HG03571 (cell line): ENCODE measurements around the gene RPL7L1.
"Not testable (repeated sequence)": the region's sequence is repeated elsewhere in the genome, so short reads cannot be mapped to it uniquely, and the experiment has no call there.

ENCODE experiments used
- ATAC-seq: cut with Tn5 transposase; IDR thresholded peaks from one replicate; pipeline ENCODE4 v1.9.1; 2021; ENCODE audit not compliant: unreplicated experiment

The RPL7L1 gene

GRCh38 chr6:42890311-42891198, 11.1 kb downstream of the RPL7L1 start:
- ATAC-seq, result peak; percentile 94

GRCh38 chr6:42891199-42891722, 11.8 kb downstream of the RPL7L1 start:
- ATAC-seq, result no peak

GRCh38 chr6:42894041-42894828, 14.8 kb downstream of the RPL7L1 start:
- ATAC-seq, result not testable (repeated sequence)

GRCh38 chr6:42896178-42896719, 16.8 kb downstream of the RPL7L1 start:
- ATAC-seq, result no peak

GRCh38 chr6:42898891-42899361, 19.5 kb downstream of the RPL7L1 start:
- no peak for ATAC-seq

GRCh38 chr6:42899871-42900270, 20.5 kb downstream of the RPL7L1 start:
- no peak for ATAC-seq

- ATAC-seq, result peak; percentile 68
These were observed 22.1 kb downstream of the RPL7L1 start for GRCh38 chr6:42901538-42901957.

GRCh38 chr6:42902429-42903263, 23.2 kb downstream of the RPL7L1 start:
- not testable (repeated sequence) for ATAC-seq

- no peak for ATAC-seq
These were observed 25.1 kb downstream of the RPL7L1 start for GRCh38 chr6:42904467-42904866.

- ATAC-seq, result no peak
These were observed 27.9 kb downstream of the RPL7L1 start for GRCh38 chr6:42907336-42907735.

GRCh38 chr6:42909835-42910234, 30.4 kb downstream of the RPL7L1 start:
- no peak for ATAC-seq

- no peak for ATAC-seq
These were observed 32.0 kb downstream of the RPL7L1 start for GRCh38 chr6:42911171-42912021.

- ATAC-seq, result no peak
These were observed 35.1 kb downstream of the RPL7L1 start for GRCh38 chr6:42914546-42914945.

- no peak for ATAC-seq
These were observed 36.3 kb downstream of the RPL7L1 start, which contains the start of gene PTCRA for GRCh38 chr6:42915732-42916131. Gene PTCRA, plus strand, starts transcription at chr6:42916053. Its CDS starts 17 bp downstream, at chr6:42916070.

GRCh38 chr6:42916288-42916687, 36.9 kb downstream of the RPL7L1 start:
- ATAC-seq, result no peak

GRCh38 chr6:42921801-42922200, 42.4 kb downstream of the RPL7L1 start:
- ATAC-seq, result no peak

GRCh38 chr6:42923666-42924065, 44.2 kb downstream of the RPL7L1 start:
- ATAC-seq, result no peak

GRCh38 chr6:42925248-42925857, 45.9 kb downstream of the RPL7L1 start:
- no peak for ATAC-seq
